ENCODE data around the gene SFMBT2.

GRCh38 chr10:7195118-7195517, 215.7 kb downstream of the SFMBT2 start:
- TF ChIP-seq CTCF (IDR thresholded peaks at IDR 0.05 in 8 of 11, conservative IDR thresholded peaks at IDR 0.05 in 3 of 11) (no peak), POLR2A (IDR thresholded peaks at IDR 0.05) (no peak)

All from spleen (tissue), 7 donors.